ENCODE data around the gene ZDHHC12.

ZDHHC12 gene, protein sequence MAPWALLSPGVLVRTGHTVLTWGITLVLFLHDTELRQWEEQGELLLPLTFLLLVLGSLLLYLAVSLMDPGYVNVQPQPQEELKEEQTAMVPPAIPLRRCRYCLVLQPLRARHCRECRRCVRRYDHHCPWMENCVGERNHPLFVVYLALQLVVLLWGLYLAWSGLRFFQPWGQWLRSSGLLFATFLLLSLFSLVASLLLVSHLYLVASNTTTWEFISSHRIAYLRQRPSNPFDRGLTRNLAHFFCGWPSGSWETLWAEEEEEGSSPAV

DNA sequence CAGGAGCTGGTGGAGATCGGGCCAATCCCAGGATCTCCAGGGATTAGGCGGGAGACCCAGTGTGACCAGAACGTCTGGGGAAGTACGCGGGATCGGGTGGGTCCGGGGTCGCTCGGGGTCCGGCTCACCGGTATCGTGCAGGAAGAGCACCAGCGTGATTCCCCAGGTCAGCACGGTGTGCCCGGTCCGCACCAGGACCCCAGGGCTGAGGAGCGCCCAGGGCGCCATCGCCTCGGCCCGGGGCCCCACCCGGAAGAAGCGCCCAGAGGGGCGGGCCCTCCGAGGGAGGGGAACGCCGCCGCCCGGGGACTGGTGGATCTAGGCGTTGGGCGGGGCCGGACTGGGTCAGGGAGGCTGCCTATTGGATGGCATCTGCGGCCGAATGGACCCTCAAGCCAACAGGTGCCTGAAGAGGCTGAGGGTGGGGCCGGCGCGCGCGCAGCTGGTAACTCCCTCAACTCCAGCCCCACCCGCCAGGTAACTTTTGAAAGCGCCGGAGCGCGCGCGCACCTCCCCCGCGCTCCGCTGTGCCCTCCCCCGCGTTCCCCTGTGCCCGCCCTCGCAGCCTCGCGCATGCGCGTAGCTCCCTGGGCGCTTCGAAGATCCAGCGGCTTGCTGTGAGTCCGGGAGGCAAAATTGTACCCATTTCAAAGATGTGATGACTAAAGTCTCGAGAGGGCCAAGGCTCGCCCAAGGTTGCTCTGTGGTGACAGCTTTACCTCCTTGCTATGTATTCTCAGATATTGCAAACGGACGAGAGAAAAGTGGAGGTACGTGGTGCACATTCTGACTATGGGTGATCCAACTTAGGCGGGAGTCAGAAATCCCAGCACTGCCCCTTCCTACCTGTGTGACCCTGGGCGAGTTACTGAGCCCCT is at the start of gene ZDHHC12:
Gene ZDHHC12, minus strand, starts transcription at position 262 of the 878 bp plus-strand sequence. Its CDS starts 34 bp downstream, at position 228.
- DNase-seq (ENCODE audit: low read depth), result peak; percentile 51

DNA sequence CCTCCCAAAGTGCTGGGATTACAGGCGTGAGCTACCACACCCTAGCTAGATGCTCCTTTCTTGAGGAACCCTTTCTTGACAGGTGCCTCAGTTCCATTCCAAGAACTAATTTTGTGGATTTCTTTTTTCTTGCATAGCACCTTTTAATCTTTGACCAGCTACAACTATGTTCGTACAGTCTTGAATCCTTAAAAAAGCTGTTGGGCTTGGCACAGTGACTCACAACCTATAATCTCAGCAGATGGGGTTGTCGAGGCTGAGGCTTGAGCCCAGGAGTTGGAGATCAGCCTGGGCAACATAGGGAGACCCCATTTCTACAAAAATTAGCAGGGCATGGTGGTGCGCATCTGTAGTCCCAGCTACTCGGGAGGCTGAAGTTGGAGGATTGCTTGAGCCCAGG is 49.1 kb upstream of the ZDHHC12 start:
- DNase-seq (ENCODE audit: low read depth), result no peak

DNA sequence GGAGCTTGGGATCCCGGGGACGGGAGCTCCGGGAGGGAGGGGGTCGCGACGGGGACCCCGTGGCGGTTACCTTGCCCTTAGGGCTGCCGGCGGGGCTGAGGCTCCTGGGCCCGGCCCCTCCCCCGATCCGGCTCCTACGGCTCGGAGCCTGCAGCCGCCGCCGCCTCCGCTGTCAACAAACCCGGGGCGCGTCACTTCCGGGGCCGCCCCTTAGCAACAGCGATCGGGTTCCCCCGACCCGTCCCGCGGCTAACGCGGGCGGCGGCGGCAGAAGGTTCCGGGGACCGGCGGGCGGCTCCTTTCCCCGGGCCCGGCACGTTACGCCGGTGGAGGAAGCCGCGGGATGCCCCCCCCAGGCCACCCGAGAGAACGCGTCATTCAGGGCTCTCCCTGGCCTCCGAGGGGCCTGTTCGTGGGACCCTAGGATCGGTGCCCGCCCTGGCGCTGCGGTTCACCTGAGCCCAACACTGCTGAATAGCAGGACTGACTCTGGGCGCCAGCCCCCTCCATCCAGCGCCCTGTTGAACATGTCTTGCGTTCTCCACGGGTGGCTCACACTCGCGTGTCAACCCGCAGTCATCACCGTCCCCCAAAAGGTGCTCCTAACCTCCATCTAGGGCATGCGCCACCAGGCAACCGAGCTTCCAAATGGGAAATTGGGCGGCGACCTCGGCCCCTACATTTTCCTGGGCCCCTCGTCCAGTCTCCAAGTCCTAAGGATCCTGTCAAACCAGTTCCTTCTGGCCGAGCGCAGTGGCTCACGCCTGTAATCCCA is 48.0 kb upstream of the ZDHHC12 start, which contains the start of gene ZER1:
Gene ZER1, minus strand, starts transcription at position 183 of the 775 bp plus-strand sequence. CDS start 16,362 bp downstream, outside the sequence.
- peak; percentile 42 for DNase-seq (ENCODE audit: low read depth)

DNA sequence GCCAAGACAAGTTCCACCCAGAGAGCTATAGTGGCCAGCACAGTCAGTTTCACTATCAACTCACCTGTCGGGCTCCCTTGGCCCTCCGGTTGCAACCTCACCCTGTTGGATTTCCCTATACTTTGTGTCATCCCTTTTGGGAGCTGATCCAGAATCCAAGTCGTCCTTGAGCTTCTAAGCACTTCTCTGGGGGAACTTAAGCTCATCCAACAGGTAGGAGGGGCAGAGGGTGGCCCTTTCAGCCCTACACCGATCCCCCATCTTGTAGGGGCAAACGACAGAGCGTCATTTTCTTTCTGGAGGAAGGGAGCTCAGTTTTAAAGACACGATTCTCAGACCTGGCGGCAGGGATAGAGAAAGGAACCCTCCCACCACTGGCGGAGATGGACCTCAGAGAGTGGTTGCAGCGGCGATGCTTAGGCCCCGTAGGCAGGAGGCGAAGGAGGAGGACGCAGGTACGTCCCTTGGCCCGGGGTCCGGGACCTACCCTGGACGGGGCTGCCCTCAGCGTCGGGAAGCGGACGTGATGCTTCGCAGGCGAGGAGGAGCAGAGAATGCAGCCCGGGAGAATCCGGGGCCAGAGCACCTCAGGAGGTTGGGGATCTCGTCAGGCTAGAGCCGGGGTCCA is 47.3 kb upstream of the ZDHHC12 start:
- DNase-seq (ENCODE audit: low read depth), result no peak

DNA sequence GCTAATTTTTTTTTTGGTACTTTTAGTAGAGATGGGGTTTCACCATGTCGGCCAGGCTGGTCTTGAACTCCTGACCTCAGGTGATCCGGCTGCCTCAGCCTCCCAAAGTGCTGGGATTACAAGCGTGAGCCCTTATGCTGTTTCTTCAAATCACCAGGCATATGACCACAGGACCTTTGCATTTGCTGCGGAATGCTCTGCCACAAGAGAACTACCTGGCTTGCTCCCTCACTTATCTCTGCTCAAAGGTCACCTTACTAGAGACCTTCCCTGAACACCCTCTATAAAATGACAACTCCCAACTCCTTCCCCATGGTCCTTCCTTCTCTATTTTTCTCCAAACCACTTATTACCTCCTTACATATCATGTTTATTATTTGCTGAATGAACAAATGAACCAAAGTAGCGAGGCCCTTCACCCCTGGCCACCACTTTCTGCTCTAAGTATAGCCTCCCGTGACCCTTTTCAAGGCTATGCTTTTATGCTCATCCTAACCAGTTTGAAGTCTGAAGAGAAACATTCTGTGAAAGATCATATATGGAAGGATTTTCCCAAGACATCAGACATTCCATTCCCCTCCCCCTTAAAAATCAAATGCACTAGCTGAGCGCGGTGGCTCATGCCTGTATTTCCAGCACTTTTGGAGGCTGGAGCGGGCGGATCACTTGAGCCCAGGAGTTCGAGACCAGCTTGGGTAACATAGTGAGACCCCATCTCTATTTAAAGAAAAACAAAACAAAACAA is 46.5 kb upstream of the ZDHHC12 start:
- no peak for DNase-seq (ENCODE audit: low read depth)

DNA sequence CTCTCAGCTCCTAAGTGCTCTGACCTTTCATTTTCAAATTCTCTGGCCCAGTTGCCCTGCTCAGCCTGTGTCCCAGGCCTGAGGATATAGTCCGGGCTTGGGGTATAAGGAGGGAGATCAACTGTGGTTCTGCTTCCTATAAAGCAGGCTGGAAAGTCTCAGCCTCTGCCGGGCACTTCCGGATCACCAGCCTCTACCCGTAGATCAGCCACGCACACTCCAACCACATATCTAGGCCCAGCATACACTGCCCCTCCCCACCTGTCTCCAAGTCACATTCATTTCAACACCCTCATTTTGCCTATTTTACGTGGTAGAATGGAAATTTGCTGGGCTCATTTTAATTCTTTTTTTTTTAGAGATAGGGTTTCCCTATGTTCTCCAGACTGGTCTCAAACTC is 44.7 kb upstream of the ZDHHC12 start:
- no peak for DNase-seq (ENCODE audit: low read depth)

DNA sequence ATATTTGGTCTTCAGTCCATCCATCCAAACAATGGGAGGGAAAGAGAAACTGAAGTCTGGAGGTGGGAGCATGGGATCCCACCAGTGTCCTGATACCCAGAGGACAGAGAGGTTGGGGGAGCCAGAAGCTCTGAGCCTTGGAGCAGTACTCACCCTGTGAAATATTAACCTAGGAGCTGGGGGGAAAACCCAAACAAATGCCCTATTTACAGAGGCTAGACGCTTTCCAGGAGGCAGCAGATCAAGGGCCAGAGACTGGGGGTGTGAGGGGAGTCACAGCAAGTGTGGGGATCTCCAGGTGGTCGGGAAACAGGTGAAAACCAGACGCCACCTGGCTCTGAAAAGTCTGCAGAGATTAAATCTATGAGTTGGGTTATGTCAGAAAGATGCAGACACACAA is 41.6 kb upstream of the ZDHHC12 start:
- no peak for DNase-seq (ENCODE audit: low read depth)

DNA sequence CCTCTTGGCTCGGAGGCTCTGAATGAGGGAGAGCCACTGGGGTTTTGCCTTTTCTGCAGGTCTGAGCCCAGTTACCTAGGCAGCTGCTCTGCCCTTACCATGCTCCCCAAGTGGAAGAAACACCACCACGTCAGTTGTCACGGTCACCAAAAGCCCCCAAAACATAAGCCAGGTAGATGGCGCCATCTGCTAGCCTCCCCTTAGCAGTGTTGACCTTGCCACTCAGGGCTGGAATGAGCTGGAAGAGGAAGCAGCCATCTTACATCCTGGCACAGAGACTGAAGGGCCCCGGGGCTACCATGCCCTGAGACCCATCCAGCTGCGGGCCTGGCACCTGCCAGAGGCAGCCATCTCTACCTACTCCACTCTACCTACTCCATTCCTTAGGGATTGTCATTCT is 40.4 kb upstream of the ZDHHC12 start:
- no peak for DNase-seq (ENCODE audit: low read depth)

DNA sequence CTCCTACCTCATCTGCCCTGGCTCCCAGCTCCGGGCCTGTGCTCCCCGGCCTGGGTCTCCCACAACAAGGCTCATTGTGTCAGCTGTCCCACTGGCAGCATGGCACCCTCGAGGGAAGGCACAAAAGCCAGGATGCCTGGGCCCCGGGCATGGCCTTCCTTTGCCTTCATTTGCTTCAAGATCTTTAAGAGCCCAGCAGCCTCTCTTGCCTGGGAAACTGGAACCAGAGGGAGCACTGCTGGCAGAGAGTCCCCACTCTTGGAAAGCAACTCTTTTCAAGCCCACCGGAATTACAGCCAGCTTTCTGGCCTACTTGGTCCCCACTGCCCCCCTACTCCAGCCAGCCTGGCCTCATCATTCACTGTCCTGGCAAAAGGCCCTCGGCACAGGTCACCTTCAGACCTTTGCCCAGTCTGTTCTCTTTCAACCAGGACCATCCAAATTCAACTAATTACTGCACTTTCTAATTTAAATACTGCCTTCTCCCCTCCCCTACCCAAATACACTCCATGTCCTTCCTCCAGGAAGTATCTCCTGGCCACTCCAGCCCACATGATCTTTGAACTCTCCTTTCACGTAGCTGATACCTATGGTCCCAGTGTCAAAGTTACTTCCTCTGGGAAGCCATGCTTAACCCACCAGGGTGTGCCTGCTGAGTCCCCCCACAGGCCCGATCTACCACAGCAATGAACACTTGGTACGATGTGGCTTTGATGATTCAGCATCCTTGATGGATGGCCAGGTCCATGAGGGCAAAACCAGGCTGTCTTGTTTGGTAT is 38.9 kb upstream of the ZDHHC12 start:
- DNase-seq (ENCODE audit: low read depth), result no peak

DNA sequence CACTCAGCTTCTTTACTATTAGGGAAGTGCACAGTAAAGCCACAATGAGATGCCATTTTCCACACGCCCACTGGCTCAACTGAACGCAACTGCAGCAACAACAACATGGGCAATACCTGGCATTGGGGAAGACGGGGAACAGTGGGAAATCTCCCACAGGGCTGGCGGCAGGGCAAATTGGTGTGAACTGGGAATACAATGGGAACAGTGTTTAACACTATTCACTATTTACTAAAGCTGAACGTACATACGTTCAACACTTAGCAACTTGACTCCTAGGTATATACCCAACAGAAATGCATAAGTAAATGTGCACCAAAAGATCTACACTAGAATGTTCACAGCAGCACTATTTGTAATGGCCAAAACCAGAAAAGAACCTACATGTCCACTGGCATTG is 33.7 kb upstream of the ZDHHC12 start:
- DNase-seq (ENCODE audit: low read depth), result no peak

DNA sequence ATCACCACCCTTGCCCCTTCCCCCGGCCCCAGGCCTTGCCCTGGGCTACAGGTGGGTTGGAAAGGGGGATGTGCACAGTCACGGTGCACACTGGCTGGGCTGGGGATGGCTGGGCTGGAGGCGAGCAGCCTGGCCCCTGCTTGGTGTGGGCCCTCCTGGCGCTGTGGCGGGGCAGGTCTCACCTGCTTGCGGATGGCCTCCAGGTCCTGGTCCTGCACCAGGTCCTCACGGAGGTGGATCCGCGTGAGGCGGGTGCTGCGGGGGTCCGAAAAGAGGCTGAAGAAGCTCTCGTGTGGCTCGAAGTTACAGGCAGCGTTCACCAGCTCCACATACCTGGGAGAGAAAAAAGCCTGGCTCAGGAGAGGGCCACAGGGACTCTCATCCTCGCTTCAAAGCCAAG is 29.7 kb upstream of the ZDHHC12 start:
- no peak for DNase-seq (ENCODE audit: low read depth)

DNA sequence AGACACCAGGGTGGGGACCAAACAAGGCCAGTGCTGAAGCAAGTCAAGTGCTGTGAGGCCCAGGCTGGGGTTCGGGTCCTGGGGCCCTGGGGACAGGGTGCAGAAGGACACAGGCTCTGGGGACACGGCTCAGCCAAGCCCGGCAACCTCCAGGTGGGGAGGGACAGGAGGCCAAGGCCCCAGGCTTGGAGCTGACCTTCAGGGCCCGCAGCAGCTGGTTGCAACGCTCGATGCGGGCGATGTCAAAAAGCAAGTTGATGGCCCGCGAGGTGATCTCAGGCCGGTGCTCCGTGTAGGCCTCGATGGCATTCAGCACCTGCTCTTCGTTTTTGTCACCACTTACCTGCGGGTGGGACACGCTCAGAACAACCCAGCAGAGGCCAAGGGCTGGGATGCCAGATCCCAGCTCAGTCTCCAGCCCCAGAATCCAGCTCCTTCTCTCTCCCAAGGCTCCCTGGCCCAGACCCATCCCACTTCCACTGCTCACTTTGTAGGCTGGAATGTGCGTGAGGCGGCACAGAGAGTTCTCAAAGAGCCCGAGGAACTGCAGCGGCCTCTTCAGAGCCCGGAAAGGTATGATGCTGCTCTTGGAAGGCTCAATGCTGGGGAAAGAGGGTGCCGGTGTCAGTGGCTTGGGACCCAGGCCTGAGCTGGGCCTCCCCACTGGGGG is 27.1 kb upstream of the ZDHHC12 start:
- DNase-seq (ENCODE audit: low read depth), result no peak

DNA sequence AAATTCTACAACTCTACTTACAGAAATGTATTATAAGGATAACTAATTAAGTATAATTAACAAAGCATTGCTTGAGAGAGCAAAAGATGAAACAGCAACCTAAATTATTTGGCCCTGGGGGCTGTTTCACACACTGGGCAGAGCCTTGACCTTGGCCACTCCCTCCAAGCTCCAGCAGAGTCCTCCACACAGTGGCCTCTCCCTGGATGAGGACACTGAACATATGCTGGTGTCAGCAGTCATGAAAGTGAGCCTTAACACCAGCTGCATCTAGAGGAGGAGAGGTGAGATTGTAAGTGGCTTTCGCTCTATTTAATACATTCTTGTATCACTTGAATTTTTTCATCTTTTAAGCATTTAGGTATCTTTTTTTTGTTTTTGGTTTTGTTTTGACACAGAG is 23.3 kb upstream of the ZDHHC12 start:
- DNase-seq (ENCODE audit: low read depth), result no peak

DNA sequence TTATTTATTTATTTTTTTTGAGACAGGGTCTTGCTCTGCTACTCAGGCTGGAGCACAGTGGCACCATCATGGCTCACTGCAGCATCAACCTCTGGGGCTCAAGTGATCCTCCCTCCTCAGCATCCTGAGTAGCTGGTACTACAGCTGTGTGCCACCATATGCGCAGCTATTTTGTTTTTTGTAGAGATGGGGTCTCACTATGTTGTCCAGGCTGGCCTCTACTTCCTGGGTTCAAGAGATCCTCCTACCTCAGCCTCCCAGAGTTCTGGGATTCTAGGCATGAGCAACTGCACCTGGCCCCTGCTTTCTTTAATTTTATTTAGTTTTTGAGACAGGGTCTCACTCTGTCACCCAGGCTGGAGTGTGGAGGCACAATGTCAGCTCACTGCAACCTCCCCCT is 19.5 kb upstream of the ZDHHC12 start:
- no peak for DNase-seq (ENCODE audit: low read depth)

DNA sequence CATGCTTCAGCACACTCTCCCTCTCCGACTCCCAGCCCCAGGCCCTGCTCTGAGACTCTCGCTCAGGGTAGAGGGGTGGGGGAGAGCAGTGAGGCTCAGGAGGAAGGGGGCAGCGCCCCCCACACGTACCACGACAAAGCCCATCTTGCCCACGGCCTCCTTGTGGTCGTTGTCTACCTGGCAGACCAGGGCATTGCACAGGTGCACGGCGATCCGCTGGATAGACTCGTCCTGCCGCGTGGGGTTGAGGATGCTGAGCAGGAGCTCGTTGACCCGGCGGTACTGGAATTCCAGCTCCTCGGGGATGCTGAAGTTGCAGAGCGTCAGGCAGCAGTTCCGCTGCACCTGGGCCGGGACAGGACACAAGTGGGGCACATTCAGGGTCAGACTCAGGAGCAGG is 18.5 kb upstream of the ZDHHC12 start:
- DNase-seq (ENCODE audit: low read depth), result no peak

DNA sequence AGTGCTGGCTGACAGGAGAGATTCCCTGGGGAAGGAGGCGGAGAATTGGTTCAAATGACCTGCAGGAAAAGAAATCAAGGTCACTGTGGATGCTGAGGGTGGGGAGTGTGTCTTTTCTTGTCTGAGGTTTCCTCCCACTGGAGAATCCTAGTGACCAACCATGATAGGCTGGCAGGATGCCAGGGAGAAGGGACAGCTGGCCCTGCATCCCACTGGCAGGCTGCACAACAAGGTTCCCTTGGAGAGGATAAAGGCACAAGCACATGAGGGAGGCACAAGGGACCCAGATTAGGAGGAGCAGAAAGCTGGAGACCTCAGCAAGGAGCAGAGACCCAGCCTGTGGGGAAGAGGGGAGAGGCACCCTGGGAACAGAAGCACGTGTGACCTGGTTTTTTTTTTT is 11.4 kb upstream of the ZDHHC12 start:
- no peak for DNase-seq (ENCODE audit: low read depth)

DNA sequence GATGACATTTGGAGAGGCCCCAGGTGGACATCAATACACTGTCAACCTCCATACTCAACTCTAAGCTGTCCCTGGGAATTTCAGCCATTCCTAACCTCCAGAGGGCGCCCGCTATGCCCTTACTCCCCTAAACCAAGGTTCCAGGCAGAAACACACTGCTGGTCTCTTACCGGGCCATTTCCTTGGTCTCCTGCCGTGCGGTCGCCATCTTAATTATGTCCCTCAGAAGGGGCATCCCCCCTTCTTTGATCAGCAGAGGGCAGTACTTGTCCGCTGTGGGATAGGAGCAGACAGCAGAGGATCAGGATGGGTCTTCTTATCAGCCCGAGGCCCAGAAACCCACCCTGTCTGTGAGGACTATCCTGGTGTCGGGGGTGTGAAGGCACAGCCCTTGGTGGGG is 9.3 kb upstream of the ZDHHC12 start:
- DNase-seq (ENCODE audit: low read depth), result peak; percentile 21

DNA sequence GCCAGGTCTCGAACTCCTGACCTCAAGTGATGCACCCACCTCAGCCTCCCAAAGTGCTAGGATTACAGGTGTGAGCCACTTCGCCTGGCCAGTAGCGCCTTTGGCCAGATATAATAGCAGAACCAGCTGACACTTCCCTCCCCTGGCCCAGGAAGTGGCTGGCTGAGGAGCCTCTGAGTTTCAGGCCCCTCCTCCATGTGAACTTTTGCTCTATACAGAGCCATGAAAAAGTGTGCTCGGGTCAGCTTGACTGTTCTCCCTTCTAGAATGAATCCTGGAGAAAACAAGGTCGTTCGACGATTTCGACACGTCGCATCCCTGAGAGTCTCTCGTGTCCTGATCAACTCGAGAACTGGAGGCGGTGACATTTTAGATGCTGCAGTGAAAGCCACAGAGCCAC is 8.6 kb upstream of the ZDHHC12 start:
- no peak for DNase-seq (ENCODE audit: low read depth)

DNA sequence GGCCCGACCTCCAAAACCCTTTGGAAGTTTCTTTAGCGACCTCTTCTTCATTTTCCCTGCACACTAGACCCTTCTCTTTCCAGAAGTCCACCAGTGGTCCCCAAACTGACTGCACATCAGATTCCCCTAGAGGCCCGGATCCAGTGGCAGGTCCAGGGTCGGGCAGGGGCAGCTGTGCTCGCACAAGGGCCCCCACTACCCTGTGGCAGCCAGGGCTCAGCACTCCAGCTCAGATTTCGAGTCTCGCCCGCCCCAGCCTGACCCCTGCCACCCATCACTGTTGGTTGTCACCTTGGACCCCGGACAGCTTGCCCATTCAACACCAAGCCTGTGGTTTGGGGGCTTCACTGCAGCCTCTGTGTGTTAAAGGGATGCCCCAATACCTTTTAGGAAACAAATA is 7.8 kb upstream of the ZDHHC12 start:
- no peak for DNase-seq (ENCODE audit: low read depth)

DNA sequence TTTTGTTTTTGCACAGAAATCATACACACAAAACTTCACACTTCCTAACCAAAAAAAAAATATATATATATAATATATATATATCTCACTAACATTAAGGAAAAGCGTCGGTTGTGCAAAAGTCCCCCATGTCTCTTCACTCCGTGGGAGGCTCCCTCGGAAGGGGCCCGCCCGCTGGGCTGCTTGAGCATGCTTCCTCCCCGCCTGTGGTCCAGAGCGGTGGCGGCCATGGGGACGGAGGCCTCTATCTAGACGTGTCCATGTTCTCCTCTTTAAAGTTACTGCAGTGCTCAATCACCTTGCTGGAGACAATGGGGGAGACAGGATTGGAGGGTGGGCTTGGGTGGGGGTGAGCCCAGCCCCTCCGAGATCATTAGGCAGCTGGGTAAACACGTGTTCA is 7.2 kb upstream of the ZDHHC12 start:
- no peak for DNase-seq (ENCODE audit: low read depth)

All from GM04503 (cell line).